H1 (cell line): Measurements from ENCODE around the gene LIN28A. TPM values are rescaled to one million over a fixed set of nuclear protein-coding genes. Genes with fewer than 3 reads are reported as not detected.
A peak's percentile ranks its signal among the peaks of the same experiment; 100 is the strongest.

Experiments used
- CTCF ChIA-PET: fragments of 300-600 bp; sonication (Branson Sonifier 250); formaldehyde crosslinking; loops from one replicate; lab custom pipeline; 2021; ENCODE audit not compliant: partially characterized antibody; lab: Charles Lee
- POLR2A ChIA-PET: fragments of 300-600 bp; sonication (Branson Sonifier 250); formaldehyde crosslinking; loops from one replicate; lab custom pipeline; 2021; ENCODE audit warnings: inconsistent platforms; ENCODE audit not compliant: partially characterized antibody; lab: Charles Lee
- DNase-seq, 2 experiments: peaks; one replicate each; pipeline versions ENCODE4 v3.0.0 to v3.0.0-alpha.2; 2010 to 2022; ENCODE audit warnings: low spot score in 2 of 2, low read depth in 1 of 2, mixed read lengths in 1 of 2
- FAIRE-seq: peaks from 2 replicates; lab custom pipeline; 2011; peaks lifted over from hg19 to GRCh38; lab: Jason Lieb, UNC
- H2AFZ ChIP-seq: 2 replicates; pipeline ENCODE4 v1.8.1; 2012; ENCODE audit warnings: low read length, inconsistent platforms
- H2AK5ac ChIP-seq: 2 replicates; pipeline ENCODE4 v1.6.1; 2013; ENCODE audit warnings: low read depth, low read length
- H2BK120ac ChIP-seq: replicated peaks from 2 replicates; pipeline ENCODE3; 2013; ENCODE audit warnings: low read depth, low read length, inconsistent platforms
- H2BK12ac ChIP-seq: 2 replicates; pipeline ENCODE4 v1.6.1; 2013; ENCODE audit warnings: low read depth, low read length
- H2BK15ac ChIP-seq: 2 replicates; pipeline ENCODE4 v1.6.1; 2013; ENCODE audit warnings: low read length
- H2BK20ac ChIP-seq: 2 replicates; pipeline ENCODE4 v1.6.1; 2013; ENCODE audit warnings: low read length
- H2BK5ac ChIP-seq: 2 replicates; pipeline ENCODE4 v1.6.1; 2013; ENCODE audit warnings: low read depth, low read length
- H3K14ac ChIP-seq: 2 replicates; pipeline ENCODE4 v1.6.1; 2013; ENCODE audit warnings: inconsistent platforms; ENCODE audit not compliant: insufficient read length
- H3K18ac ChIP-seq: 2 replicates; pipeline ENCODE4 v1.6.1; 2013; ENCODE audit warnings: low read length; ENCODE audit errors: extremely low read depth
- H3K23ac ChIP-seq: 2 replicates; pipeline ENCODE4 v1.6.1; 2013; ENCODE audit warnings: inconsistent platforms; ENCODE audit not compliant: insufficient read length
- H3K23me2 ChIP-seq: 2 replicates; pipeline ENCODE4 v1.6.1; 2013; ENCODE audit warnings: low read depth, low read length
- H3K27ac ChIP-seq: 2 replicates; pipeline ENCODE4 v1.6.1; 2011; ENCODE audit warnings: low read depth, low read length, inconsistent platforms
- H3K27me3 ChIP-seq, 4 experiments: replicated peaks in 1 of 4; 1 replicate in 1 of 4; 2 replicates in 3 of 4; pipeline versions ENCODE4 v1.6.1 to v1.8.1; 2011 to 2013; ENCODE audit warnings: low read length in 3 of 4, mild to moderate bottlenecking in 3 of 4, inconsistent platforms in 2 of 4, mixed read lengths in 2 of 4, moderate library complexity in 1 of 4; ENCODE audit not compliant: control insufficient read depth in 3 of 4, insufficient read depth in 3 of 4; ENCODE audit errors: extremely low read depth in 1 of 4
- H3K36me3 ChIP-seq, 4 experiments: 2 replicates each; pipeline versions ENCODE4 v1.6.1 to v1.8.1; 2011 to 2013; ENCODE audit warnings: mild to moderate bottlenecking in 4 of 4, low read length in 3 of 4, moderate library complexity in 2 of 4, control low read depth in 1 of 4, inconsistent platforms in 1 of 4; ENCODE audit not compliant: insufficient read depth in 4 of 4, control insufficient read depth in 2 of 4
- H3K4ac ChIP-seq: replicated peaks from 2 replicates; pipeline ENCODE3; 2013; ENCODE audit warnings: low read length, low read depth, mixed read lengths, inconsistent platforms; ENCODE audit not compliant: insufficient read length
- H3K4me1 ChIP-seq, 4 experiments: replicated peaks in 1 of 4; 1 replicate in 1 of 4; 2 replicates in 3 of 4; pipeline versions ENCODE4 v1.6.1 to v1.8.1; 2011 to 2013; ENCODE audit warnings: low read length in 3 of 4, inconsistent platforms in 2 of 4, mixed read lengths in 1 of 4; ENCODE audit not compliant: insufficient read depth in 4 of 4, control insufficient read depth in 3 of 4
- H3K4me2 ChIP-seq, 2 experiments: 2 replicates each; pipeline versions ENCODE4 v1.6.1 to v1.8.1; 2011 to 2013; ENCODE audit warnings: low read depth in 2 of 2, low read length in 2 of 2, control low read depth in 1 of 2, inconsistent platforms in 1 of 2, mild to moderate bottlenecking in 1 of 2; ENCODE audit not compliant: insufficient read depth in 1 of 2
- H3K4me3 ChIP-seq, 4 experiments: fragments of 200-600, 300-600 bp in 1 of 4; sonication (generic), shearing (Covaris generic), sonication (Bioruptor Twin) in 1 of 4; 2 replicates each; pipeline versions ENCODE4 v1.5.1 to v1.8.1; 2011 to 2016; ENCODE audit warnings: low read length in 4 of 4, low read depth in 3 of 4, control low read depth in 2 of 4, inconsistent platforms in 2 of 4, mild to moderate bottlenecking in 2 of 4, mixed read lengths in 1 of 4, moderate library complexity in 1 of 4; ENCODE audit not compliant: insufficient read depth in 2 of 4; ENCODE audit errors: extremely low read depth in 1 of 4
- H3K56ac ChIP-seq: replicated peaks from 2 replicates; pipeline ENCODE3; 2013; ENCODE audit warnings: low read depth, mild to moderate bottlenecking, mixed read lengths, low read length, inconsistent platforms; ENCODE audit not compliant: insufficient read length
- H3K79me1 ChIP-seq: 2 replicates; pipeline ENCODE4 v1.6.1; 2013; ENCODE audit warnings: low read depth, low read length, control low read depth
- H3K79me2 ChIP-seq, 2 experiments: 2 replicates each; pipeline versions ENCODE4 v1.6.1 to v1.8.1; 2012 to 2013; ENCODE audit warnings: low read length in 2 of 2, mild to moderate bottlenecking in 2 of 2, inconsistent platforms in 1 of 2; ENCODE audit not compliant: insufficient read depth in 2 of 2, control insufficient read depth in 1 of 2
- H3K9ac ChIP-seq, 4 experiments: replicated peaks in 1 of 4; 1 replicate in 1 of 4; 2 replicates in 3 of 4; pipeline versions ENCODE4 v1.6.1 to v1.8.1; 2011 to 2013; ENCODE audit warnings: low read depth in 3 of 4, low read length in 3 of 4, control low read depth in 2 of 4, mild to moderate bottlenecking in 2 of 4, moderate library complexity in 2 of 4, inconsistent platforms in 1 of 4; ENCODE audit errors: extremely low read depth in 1 of 4
- H3K9me3 ChIP-seq, 2 experiments: 2 replicates each; pipeline versions ENCODE4 v1.6.1 to v1.8.1; 2012 to 2013; ENCODE audit warnings: mild to moderate bottlenecking in 2 of 2, moderate library complexity in 2 of 2, control low read depth in 1 of 2, inconsistent platforms in 1 of 2, low read depth in 1 of 2, low read length in 1 of 2, mixed read lengths in 1 of 2; ENCODE audit not compliant: insufficient read depth in 2 of 2
- H4K20me1 ChIP-seq, 2 experiments: replicated peaks in 1 of 2; 2 replicates each; pipeline versions ENCODE3 to v1.8.1; 2011 to 2013; ENCODE audit warnings: inconsistent platforms in 2 of 2, low read length in 2 of 2, mild to moderate bottlenecking in 1 of 2; ENCODE audit not compliant: insufficient read depth in 2 of 2, control insufficient read depth in 1 of 2
- H4K5ac ChIP-seq: 2 replicates; pipeline ENCODE4 v1.6.1; 2013; ENCODE audit warnings: low read length, low read depth, mixed read lengths, inconsistent platforms; ENCODE audit not compliant: insufficient read length
- H4K8ac ChIP-seq: 2 replicates; pipeline ENCODE4 v1.8.0; 2013; ENCODE audit warnings: mild to moderate bottlenecking, moderate library complexity, low read length, inconsistent platforms; ENCODE audit not compliant: insufficient read depth; ENCODE audit errors: extremely low read depth
- H4K91ac ChIP-seq: replicated peaks from 2 replicates; pipeline ENCODE3; 2013; ENCODE audit warnings: low read length, mixed read lengths, inconsistent platforms; ENCODE audit not compliant: insufficient read length
- BACH1 ChIP-seq: IDR thresholded peaks from 2 replicates; pipeline ENCODE4 v1.6.1; 2012; ENCODE audit warnings: low read length, improper control_type of control experiment
- BRCA1 ChIP-seq: IDR thresholded peaks from 2 replicates; pipeline ENCODE4 v1.6.1; 2012; ENCODE audit warnings: low read depth, low read length, improper control_type of control experiment
- CEBPB ChIP-seq: IDR thresholded peaks from 2 replicates; pipeline ENCODE4 v1.6.1; 2012; ENCODE audit warnings: low read depth, low read length
- EZH2 ChIP-seq: fragments of 200-600 bp; sonication (generic); IDR thresholded peaks from 2 replicates; pipeline ENCODE4 v1.7.1; 2012; ENCODE audit warnings: low read depth, mild to moderate bottlenecking, moderate library complexity, low read length, inconsistent platforms; ENCODE audit not compliant: severe bottlenecking
- FOSL1 ChIP-seq: IDR thresholded peaks from 2 replicates; pipeline ENCODE4 v1.6.1; 2011; ENCODE audit warnings: mild to moderate bottlenecking, low read depth, low read length, moderate library complexity; ENCODE audit not compliant: insufficient read depth
- HDAC6 ChIP-seq: IDR thresholded peaks from one replicate; pipeline ENCODE4 v1.7.1; 2012; ENCODE audit warnings: low read depth, mild to moderate bottlenecking, inconsistent platforms, low read length, moderate library complexity
- JUND ChIP-seq: IDR thresholded peaks from 2 replicates; pipeline ENCODE4 v1.6.1; 2011; ENCODE audit warnings: mild to moderate bottlenecking, improper control_type of control experiment, low read length
- NANOG ChIP-seq: IDR thresholded peaks from 2 replicates; pipeline ENCODE4 v1.6.1; 2011; ENCODE audit warnings: low read length, low read depth, mild to moderate bottlenecking, inconsistent platforms; ENCODE audit not compliant: insufficient read depth, poor library complexity, severe bottlenecking
- PHF8 ChIP-seq: fragments of 200-600 bp; sonication (generic); conservative IDR thresholded peaks from 2 replicates; pipeline ENCODE4 v1.7.1; 2012; ENCODE audit warnings: low read depth, mild to moderate bottlenecking, inconsistent platforms, low read length, moderate library complexity
- RBBP5 ChIP-seq: IDR thresholded peaks from 2 replicates; pipeline ENCODE4 v1.7.1; 2012; ENCODE audit warnings: low read depth, mild to moderate bottlenecking, inconsistent platforms, low read length, moderate library complexity, borderline replicate concordance
- SAP30 ChIP-seq: fragments of 300-600 bp; sonication (generic); IDR thresholded peaks from 2 replicates; pipeline ENCODE4 v1.7.1; 2012; ENCODE audit warnings: low read length, moderate library complexity, mild to moderate bottlenecking, inconsistent platforms; ENCODE audit not compliant: insufficient read depth, insufficient replicate concordance
- SP4 ChIP-seq: IDR thresholded peaks from 2 replicates; pipeline ENCODE4 v1.6.1; 2012; ENCODE audit warnings: low read length, inconsistent platforms
- TCF12 ChIP-seq: IDR thresholded peaks from 2 replicates; pipeline ENCODE4 v1.6.1; 2011; ENCODE audit warnings: low read depth, mild to moderate bottlenecking, low read length
- WGBS, 2 experiments: shearing (Covaris generic) in 1 of 2; methylation state at CpG; one replicate each; pipeline versions ENCODE4 v1.1.6 to v1.1.7; 2013 to 2015; ENCODE audit warnings: low lambda C conversion rate in 2 of 2, mixed read lengths in 2 of 2, inconsistent platforms in 1 of 2, low coverage in 1 of 2, missing lambda C conversion rate in 1 of 2; ENCODE audit not compliant: insufficient replicate concordance in 2 of 2, insufficient coverage in 1 of 2, insufficient read length in 1 of 2; ENCODE audit errors: extremely low coverage in 1 of 2, missing lambda C conversion rate in 1 of 2; 5-methylcytosine and 5-hydroxymethylcytosine counted together
- polyA plus RNA-seq, 7 experiments: library from polyadenylated mRNA; depleted of rRNA in 3 of 7; stranded (reverse) in 5 of 7; unstranded in 2 of 7; fragments of >200 nt in 5 of 7; fragments of 200-250 nt in 2 of 7; gene quantifications; 1 replicate in 5 of 7; 2 replicates in 1 of 7; 4 replicates in 1 of 7; pipeline versions ENCODE4 v1.2.1 to v1.2.3, GENCODE V29; 2011 to 2013; ENCODE audit warnings: missing spikeins in 2 of 7, mixed read lengths in 2 of 7
- total RNA-seq: library from RNA; stranded (reverse); fragmentation: NEBNext Ultra II Directional; extraction: Animal tissue kit (Norgen Biotek cat#: 25700); gene quantifications from 2 replicates; pipeline ENCODE4 v1.2.1, GENCODE V29; 2021
- TF ChIP-seq, protein P1 (sequence below): IDR thresholded peaks from 2 replicates; pipeline ENCODE4 v1.6.1; 2012; ENCODE audit warnings: inconsistent platforms

The LIN28A gene
- total and polyA plus RNA-seq, 2 of the 8 experiments (the other 6 are each of a cell fraction or from before 2014, with no cell fraction given): 403 to 1,486 TPM

DNA sequence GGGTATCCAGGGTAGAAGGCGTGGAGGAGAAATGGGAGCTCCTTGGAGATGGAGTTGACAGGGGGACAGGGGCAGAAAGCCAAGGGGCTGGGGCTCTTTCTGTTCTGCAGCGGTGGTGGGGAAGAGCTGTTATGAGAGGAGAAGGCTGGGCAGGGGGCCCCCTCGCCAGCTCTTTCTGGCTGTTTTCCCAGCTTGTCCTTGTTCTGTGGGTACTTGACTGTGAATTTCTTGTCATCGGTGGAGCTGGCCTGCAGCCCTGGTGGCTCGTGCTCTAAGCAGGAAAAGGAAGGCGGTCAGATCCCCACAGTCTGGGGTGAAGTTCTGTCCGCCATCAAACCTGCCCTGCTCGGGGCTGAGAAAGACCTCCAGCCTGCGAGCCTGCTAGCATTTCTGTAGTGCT lies 45.7 kb upstream of the LIN28A start:
- Histone ChIP-seq H3K14ac (no peak overlapping the region), H3K4me1 (peaks cover 0 to 10% (median 7%) of the 10 kb centered on the region in 4 experiments; a peak in 6 of 7 replicates), H3K27me3 (peaks cover 0 to 17% (median 11%) of the 10 kb centered on the region in 4 experiments; a peak in 4 of 7 replicates), H3K79me2 (no peaks in the 10 kb centered on the region), H4K91ac (no peak overlapping the region), H2BK20ac (no peak overlapping the region), H2AK5ac (no peak overlapping the region), H4K20me1 (no peaks in the 10 kb centered on the region), H3K9ac (no peak overlapping the region), H3K9me3 (no peaks in the 10 kb centered on the region), H3K36me3 (no peaks in the 10 kb centered on the region), H3K27ac (no peak overlapping the region), H2BK15ac (peak overlapping the region; percentile 40; the same call in 1 of the 2 replicates), H3K4me3 (no peak overlapping the region), H3K23ac (no peak overlapping the region), H3K56ac (no peak overlapping the region), H3K79me1 (no peaks in the 10 kb centered on the region), H3K18ac (no peak overlapping the region), H3K4ac (no peak overlapping the region), H2AFZ (no peak overlapping the region), H3K23me2 (peaks cover 5% of the 10 kb centered on the region; the same call in 1 of the 2 replicates), H2BK120ac (no peak overlapping the region), H4K5ac (no peak overlapping the region), H3K4me2 (no peak overlapping the region), H4K8ac (no peak overlapping the region), H2BK5ac (no peak overlapping the region), H2BK12ac (no peak overlapping the region)
- CTCF ChIA-PET: interaction anchor here (0.5 to 14.1 kb wide), 23 partner anchors 9 to 322 kb away, joined by 3 to 297 read pairs (median 6); partner anchors contain the start of genes CD52, SH3BGRL3 and ZNF683
- no peak for DNase-seq
- POLR2A ChIA-PET: interaction anchor here (0.7 to 2.0 kb wide), 8 partner anchors 8 to 86 kb away, joined by 3 to 8 read pairs (median 4); partner anchors contain the start of genes CRYBG2, LIN28A and SH3BGRL3
- 94% methylated on average over 8 of the region's 9 CpGs; no CpG with 5 or more reads in 1 of the 2 experiments for WGBS, 2 experiments
- FAIRE-seq: no peak
- TF ChIP-seq SAP30 (no peak), NANOG (no peak), SP4 (no peak), JUND (no peak), TCF12 (no peak), RBBP5 (no peak), FOSL1 (no peak), HDAC6 (no peak), BACH1 (no peak), CEBPB (no peak), BRCA1 (no peak), EZH2 (no peak), PHF8 (no peak)
- TF ChIP-seq, protein P1, sequence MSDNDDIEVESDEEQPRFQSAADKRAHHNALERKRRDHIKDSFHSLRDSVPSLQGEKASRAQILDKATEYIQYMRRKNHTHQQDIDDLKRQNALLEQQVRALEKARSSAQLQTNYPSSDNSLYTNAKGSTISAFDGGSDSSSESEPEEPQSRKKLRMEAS: no peak
